ENCODE data around the gene LRRC42. TPM values are rescaled to one million over a fixed set of nuclear protein-coding genes. Genes with fewer than 3 reads are reported as not detected.

LRRC42 gene
- total and polyA plus RNA-seq, 8 donors: 2.9 to 23.5 (median 13.4) TPM

DNA sequence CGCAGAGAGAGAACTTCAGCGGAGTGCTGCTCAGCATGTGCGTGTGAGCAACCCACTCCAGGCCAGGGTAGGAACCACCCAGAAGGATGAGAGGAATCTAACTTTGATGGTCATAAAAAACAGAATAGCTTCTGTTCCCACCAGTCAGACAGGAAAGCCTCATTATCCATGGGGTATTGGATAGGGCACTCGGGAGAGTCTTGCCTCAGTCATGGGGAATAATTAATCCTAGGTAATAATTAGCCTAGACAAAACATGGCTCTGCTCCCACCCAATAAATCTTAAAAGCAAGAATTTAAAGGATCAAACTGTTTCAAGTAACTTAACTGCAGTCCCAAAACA lies 36.6 kb downstream of the LRRC42 start:
- no peaks in the 10 kb centered on the region for H3K27me3 ChIP-seq
- no peaks in the 10 kb centered on the region for H3K9me3 ChIP-seq
- TF ChIP-seq POLR2AphosphoS5 (IDR thresholded peaks at IDR 0.05) (no peak), CTCF (IDR thresholded peaks at IDR 0.05) (no peak), POLR2A (IDR thresholded peaks at IDR 0.05) (no peak), EP300 (IDR thresholded peaks at IDR 0.05) (no peak)
- peak overlapping the region; percentile 25 to 40 (median 37) for H3K4me3 ChIP-seq
- intact Hi-C loops (cut with DNase I; ENCODE audit: low total_unique reads): no loop called here
- H3K27ac ChIP-seq: peak overlapping the region in 3 of 5 donors; percentile 10 to 69 (median 36)
- no peaks in the 10 kb centered on the region for H3K36me3 ChIP-seq
- peaks cover 0 to 14% (median 6%) of the 10 kb centered on the region in 4 donors for H3K4me1 ChIP-seq
- no peak for DNase-seq
- WGBS, 5 donors: 16 to 30% (median 26%) methylated on average over 4 of the region's 4 CpGs

GRCh38 chr1:53984726-53985125 lies 38.6 kb downstream of the LRRC42 start:
- Histone ChIP-seq H3K9me3 (no peaks in the 10 kb centered on the region), H3K27ac (no peak overlapping the region), H3K27me3 (no peaks in the 10 kb centered on the region), H3K4me1 (peaks cover 0 to 14% (median 6%) of the 10 kb centered on the region in 4 donors), H3K36me3 (no peaks in the 10 kb centered on the region), H3K4me3 (no peak overlapping the region)
- intact Hi-C loops (cut with DNase I; ENCODE audit: low total_unique reads): no loop called here
- TF ChIP-seq EP300 (IDR thresholded peaks at IDR 0.05) (no peak), CTCF (IDR thresholded peaks at IDR 0.05) (no peak), POLR2AphosphoS5 (IDR thresholded peaks at IDR 0.05) (no peak), POLR2A (IDR thresholded peaks at IDR 0.05) (no peak)
- no peak for DNase-seq

GRCh38 chr1:53986458-53986857 lies 40.3 kb downstream of the LRRC42 start:
- Histone ChIP-seq H3K4me1 (peaks cover 0 to 14% (median 6%) of the 10 kb centered on the region in 4 donors), H3K27ac (no peak overlapping the region), H3K36me3 (no peaks in the 10 kb centered on the region), H3K4me3 (no peak overlapping the region), H3K27me3 (no peaks in the 10 kb centered on the region), H3K9me3 (no peaks in the 10 kb centered on the region)
- intact Hi-C loops (cut with DNase I; ENCODE audit: low total_unique reads): no loop called here
- TF ChIP-seq POLR2AphosphoS5 (IDR thresholded peaks at IDR 0.05): no peak
- no peak for TF ChIP-seq EP300 (IDR thresholded peaks at IDR 0.05)
- TF ChIP-seq CTCF (IDR thresholded peaks at IDR 0.05): no peak
- TF ChIP-seq POLR2A (IDR thresholded peaks at IDR 0.05): no peak
- DNase-seq: no peak
- WGBS, 5 donors: 82 to 92% (median 88%) methylated on average over 3 of the region's 3 CpGs

DNA sequence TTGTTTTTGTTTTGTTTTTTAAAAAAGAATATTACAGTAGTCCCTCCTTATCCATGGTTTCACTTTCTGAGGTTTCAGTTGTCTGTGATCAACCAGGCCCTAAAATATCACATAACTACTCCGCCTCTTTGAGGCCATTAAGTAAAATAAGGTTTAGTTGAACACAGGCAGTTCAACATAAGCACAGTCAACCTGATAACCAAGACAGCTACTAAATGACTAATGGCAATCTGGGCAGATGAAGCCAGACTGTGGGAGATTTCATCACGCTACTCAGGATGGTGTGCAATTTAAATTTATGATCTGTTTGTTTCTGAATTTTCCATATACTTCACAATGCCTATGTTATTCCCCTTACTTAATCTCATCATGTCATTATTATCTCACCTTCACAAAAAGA lies 41.7 kb downstream of the LRRC42 start:
- WGBS, 5 donors: 74 to 91% (median 84%) methylated on average over 2 of the region's 2 CpGs
- Histone ChIP-seq H3K4me1 (peaks cover 0 to 3% (median under 1%) of the 10 kb centered on the region in 4 donors), H3K4me3 (no peak overlapping the region), H3K36me3 (no peaks in the 10 kb centered on the region), H3K27ac (no peak overlapping the region), H3K9me3 (no peaks in the 10 kb centered on the region), H3K27me3 (no peaks in the 10 kb centered on the region)
- no peak for TF ChIP-seq POLR2AphosphoS5 (IDR thresholded peaks at IDR 0.05)
- TF ChIP-seq CTCF (IDR thresholded peaks at IDR 0.05): no peak
- TF ChIP-seq POLR2A (IDR thresholded peaks at IDR 0.05): no peak
- TF ChIP-seq EP300 (IDR thresholded peaks at IDR 0.05): no peak
- no peak for DNase-seq
- intact Hi-C loops (cut with DNase I; ENCODE audit: low total_unique reads): no loop called here
